ENCODE measurements around the gene STARD9. TPM values are rescaled to one million over a fixed set of nuclear protein-coding genes. Genes with fewer than 3 reads are reported as not detected.

Gene STARD9
- total and polyA plus RNA-seq, 10 of the 15 experiments (the other 5 are each of a cell fraction or from before 2014, with no cell fraction given), result 0.58 to 11.5 (median 6.1) TPM

DNA sequence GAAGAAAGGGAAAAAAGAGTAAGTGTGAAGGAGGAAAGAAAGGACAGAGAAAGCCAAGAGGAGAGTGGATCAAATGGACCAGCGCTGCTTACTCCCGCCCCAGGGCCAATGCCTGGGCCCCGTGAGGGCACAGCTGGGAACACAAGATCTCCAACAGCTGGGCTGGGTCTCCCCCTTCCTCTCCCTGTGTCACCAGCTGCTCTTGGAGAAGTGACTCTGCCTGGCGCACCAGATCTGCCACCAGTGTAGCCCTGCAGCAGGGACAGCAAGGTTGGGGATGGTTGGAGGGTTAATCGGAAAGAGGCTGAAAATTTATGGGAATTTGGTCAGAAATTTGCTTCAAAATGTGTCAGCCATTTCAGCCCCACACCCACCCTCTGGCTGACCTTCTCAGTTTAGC lies 153.2 kb downstream of the STARD9 start (continued):
- no peak for TF ChIP-seq HDAC6 (IDR thresholded peaks at IDR 0.05; ENCODE audit: unreplicated experiment)

DNA sequence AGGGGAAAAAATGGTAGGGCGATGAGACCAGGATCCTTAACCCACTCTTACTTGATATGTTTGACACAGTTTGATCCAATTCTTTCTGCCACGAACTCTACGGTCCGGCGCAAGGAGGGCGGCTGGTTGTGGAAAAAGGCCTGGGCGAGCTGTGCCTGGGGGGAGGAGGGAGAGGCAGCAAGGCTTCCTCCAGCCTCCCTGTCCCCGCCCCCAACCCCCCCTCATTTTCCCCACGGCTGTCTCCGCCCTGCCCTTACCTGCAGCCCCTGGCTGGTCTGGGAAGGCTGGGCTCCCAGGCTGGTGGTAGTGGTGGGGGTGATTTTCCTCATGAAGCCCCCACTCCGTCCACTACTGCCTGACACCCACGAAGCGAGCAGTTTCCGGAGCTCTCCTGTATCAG lies 153.6 kb downstream of the STARD9 start:
- no peak for TF ChIP-seq SMAD5 (IDR thresholded peaks at IDR 0.05; ENCODE audit: low read depth)
- TF ChIP-seq, protein P1, sequence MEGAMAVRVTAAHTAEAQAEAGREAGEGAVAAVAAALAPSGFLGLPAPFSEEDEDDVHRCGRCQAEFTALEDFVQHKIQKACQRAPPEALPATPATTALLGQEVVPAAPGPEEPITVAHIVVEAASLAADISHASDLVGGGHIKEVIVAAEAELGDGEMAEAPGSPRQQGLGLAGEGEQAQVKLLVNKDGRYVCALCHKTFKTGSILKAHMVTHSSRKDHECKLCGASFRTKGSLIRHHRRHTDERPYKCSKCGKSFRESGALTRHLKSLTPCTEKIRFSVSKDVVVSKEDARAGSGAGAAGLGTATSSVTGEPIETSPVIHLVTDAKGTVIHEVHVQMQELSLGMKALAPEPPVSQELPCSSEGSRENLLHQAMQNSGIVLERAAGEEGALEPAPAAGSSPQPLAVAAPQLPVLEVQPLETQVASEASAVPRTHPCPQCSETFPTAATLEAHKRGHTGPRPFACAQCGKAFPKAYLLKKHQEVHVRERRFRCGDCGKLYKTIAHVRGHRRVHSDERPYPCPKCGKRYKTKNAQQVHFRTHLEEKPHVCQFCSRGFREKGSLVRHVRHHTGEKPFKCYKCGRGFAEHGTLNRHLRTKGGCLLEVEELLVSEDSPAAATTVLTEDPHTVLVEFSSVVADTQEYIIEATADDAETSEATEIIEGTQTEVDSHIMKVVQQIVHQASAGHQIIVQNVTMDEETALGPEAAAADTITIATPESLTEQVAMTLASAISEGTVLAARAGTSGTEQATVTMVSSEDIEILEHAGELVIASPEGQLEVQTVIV (IDR thresholded peaks at IDR 0.05; ENCODE audit: borderline replicate concordance, partially characterized antibody), result no peak
- POLR2A ChIA-PET, result no interaction called here
- no peaks in the 10 kb centered on the region for H3K9me3 ChIP-seq (replicated peaks; ENCODE audit: control insufficient read depth, insufficient read depth, low read length)
- intact Hi-C loops (cut with micrococcal nuclease; ENCODE audit: unreplicated experiment), result no loop called here
- no peaks in the 10 kb centered on the region for H4K20me1 ChIP-seq (ENCODE audit: control insufficient read depth, insufficient read depth)
- H3K36me3 ChIP-seq (ENCODE audit: control insufficient read depth in 2 of 2, insufficient read depth in 2 of 2, low read length in 1 of 2), result peaks cover 22 to 28% of the 10 kb centered on the region in 2 experiments
- H3K27me3 ChIP-seq (replicated peaks in 1 of 2; ENCODE audit: control insufficient read depth in 2 of 2, insufficient read depth in 2 of 2, low read length in 1 of 2), result no peaks in the 10 kb centered on the region
- H3K4me3 ChIP-seq, result no peak overlapping the region
- no peak overlapping the region for H3K9ac ChIP-seq (ENCODE audit: control insufficient read depth, insufficient read depth, low read length)
- H3K4me2 ChIP-seq (ENCODE audit: control insufficient read depth, insufficient read depth), result no peak overlapping the region
- no peak for DNase-seq (ENCODE audit: low read depth, low spot score)
- no peak overlapping the region for H3K27ac ChIP-seq (ENCODE audit: control insufficient read depth, insufficient read depth)
- no TSS peak for BruUV-seq (replicated peaks)
- CTCF ChIA-PET, result no interaction called here
- ATAC-seq, result no peak
- no peak for FAIRE-seq
- RAD21 ChIA-PET (ENCODE audit: unreplicated experiment), result no interaction called here
- no peaks in the 10 kb centered on the region for H3K79me2 ChIP-seq (ENCODE audit: control insufficient read depth, insufficient read depth, low read length)
- H3K4me1 ChIP-seq (ENCODE audit: control insufficient read depth, insufficient read depth, low read length), result 0 out of 2 replicates have a peak, but pooled peaks cover under 1% of the 10 kb centered on the region
- in situ Hi-C loops (cut with MboI), result no loop called here
- no peak overlapping the region for H2AFZ ChIP-seq (ENCODE audit: control insufficient read depth, low read depth, low read length)
- SMC1A ChIA-PET (ENCODE audit: uncharacterized antibody, unreplicated experiment), result no interaction called here
- 93% methylated on average over 13 of the region's 14 CpGs for WGBS (ENCODE audit: insufficient coverage, insufficient replicate concordance, low lambda C conversion rate, missing lambda C conversion rate)

DNA sequence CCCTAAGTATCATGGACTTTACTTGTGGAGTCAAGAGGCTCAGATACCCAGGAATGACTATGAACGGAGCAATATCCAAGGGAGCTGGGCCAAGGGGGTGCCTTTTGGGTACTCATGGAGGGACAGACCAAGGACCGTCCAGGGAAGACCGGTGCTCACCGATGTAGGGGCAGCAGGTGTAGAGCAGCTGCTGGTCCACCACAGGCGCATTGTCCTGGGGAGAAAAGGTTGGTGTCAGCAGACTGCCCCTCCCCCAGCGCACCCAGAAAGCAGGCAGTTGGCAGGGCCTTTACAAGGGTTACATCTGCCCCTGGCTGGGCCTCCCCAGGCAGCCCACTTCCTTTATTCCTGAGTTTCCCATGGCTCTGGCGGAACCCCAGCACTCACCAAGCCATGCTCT lies 154.0 kb downstream of the STARD9 start:
- SMC1A ChIA-PET (ENCODE audit: uncharacterized antibody, unreplicated experiment), result no interaction called here
- Histone ChIP-seq H4K20me1 (ENCODE audit: control insufficient read depth, insufficient read depth) (no peaks in the 10 kb centered on the region), H2AFZ (ENCODE audit: control insufficient read depth, low read depth, low read length) (no peak overlapping the region), H3K4me3 (no peak overlapping the region), H3K36me3 (ENCODE audit: control insufficient read depth in 2 of 2, insufficient read depth in 2 of 2, low read length in 1 of 2) (peaks cover 22 to 24% of the 10 kb centered on the region in 2 experiments), H3K4me1 (ENCODE audit: control insufficient read depth, insufficient read depth, low read length) (peaks cover 4% of the 10 kb centered on the region; the same call in 1 of the 2 replicates), H3K9ac (ENCODE audit: control insufficient read depth, insufficient read depth, low read length) (no peak overlapping the region), H3K27me3 (replicated peaks in 1 of 2; ENCODE audit: control insufficient read depth in 2 of 2, insufficient read depth in 2 of 2, low read length in 1 of 2) (no peaks in the 10 kb centered on the region), H3K4me2 (ENCODE audit: control insufficient read depth, insufficient read depth) (no peak overlapping the region), H3K27ac (ENCODE audit: control insufficient read depth, insufficient read depth) (no peak overlapping the region), H3K79me2 (ENCODE audit: control insufficient read depth, insufficient read depth, low read length) (no peaks in the 10 kb centered on the region), H3K9me3 (replicated peaks; ENCODE audit: control insufficient read depth, insufficient read depth, low read length) (no peaks in the 10 kb centered on the region)
- POLR2A ChIA-PET, result no interaction called here
- RAD21 ChIA-PET (ENCODE audit: unreplicated experiment), result no interaction called here
- no TSS peak for BruUV-seq (replicated peaks)
- intact Hi-C loops (cut with micrococcal nuclease; ENCODE audit: unreplicated experiment), result no loop called here
- no peak for DNase-seq (ENCODE audit: low read depth, low spot score)
- TF ChIP-seq POLR2AphosphoS2 (IDR thresholded peaks at IDR 0.05; ENCODE audit: low read depth, low read length) (no peak), BACH1 (IDR thresholded peaks at IDR 0.05; ENCODE audit: borderline replicate concordance) (no peak), PAX5 (IDR thresholded peaks at IDR 0.05; ENCODE audit: borderline replicate concordance, low read depth, low read length) (no peak), SIX5 (IDR thresholded peaks at IDR 0.05; ENCODE audit: low read depth, low read length, severe bottlenecking) (no peak), CHD2 (IDR thresholded peaks at IDR 0.05; ENCODE audit: borderline replicate concordance, low read depth, low read length) (no peak)
- in situ Hi-C loops (cut with MboI), result no loop called here
- CTCF ChIA-PET, result no interaction called here
- FAIRE-seq, result no peak
- WGBS (ENCODE audit: insufficient coverage, insufficient replicate concordance, low lambda C conversion rate, missing lambda C conversion rate), result 100% methylated on average over 7 of the region's 7 CpGs
- no peak for ATAC-seq

All from GM12878 (cell line).